ENCODE measurements around the gene LRP1B.

GRCh38 chr2:141653184-141653583 lies 477.6 kb downstream of the LRP1B start:
- TF ChIP-seq, protein P1, sequence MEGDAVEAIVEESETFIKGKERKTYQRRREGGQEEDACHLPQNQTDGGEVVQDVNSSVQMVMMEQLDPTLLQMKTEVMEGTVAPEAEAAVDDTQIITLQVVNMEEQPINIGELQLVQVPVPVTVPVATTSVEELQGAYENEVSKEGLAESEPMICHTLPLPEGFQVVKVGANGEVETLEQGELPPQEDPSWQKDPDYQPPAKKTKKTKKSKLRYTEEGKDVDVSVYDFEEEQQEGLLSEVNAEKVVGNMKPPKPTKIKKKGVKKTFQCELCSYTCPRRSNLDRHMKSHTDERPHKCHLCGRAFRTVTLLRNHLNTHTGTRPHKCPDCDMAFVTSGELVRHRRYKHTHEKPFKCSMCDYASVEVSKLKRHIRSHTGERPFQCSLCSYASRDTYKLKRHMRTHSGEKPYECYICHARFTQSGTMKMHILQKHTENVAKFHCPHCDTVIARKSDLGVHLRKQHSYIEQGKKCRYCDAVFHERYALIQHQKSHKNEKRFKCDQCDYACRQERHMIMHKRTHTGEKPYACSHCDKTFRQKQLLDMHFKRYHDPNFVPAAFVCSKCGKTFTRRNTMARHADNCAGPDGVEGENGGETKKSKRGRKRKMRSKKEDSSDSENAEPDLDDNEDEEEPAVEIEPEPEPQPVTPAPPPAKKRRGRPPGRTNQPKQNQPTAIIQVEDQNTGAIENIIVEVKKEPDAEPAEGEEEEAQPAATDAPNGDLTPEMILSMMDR (IDR thresholded peaks at IDR 0.05) = no peak
- TF ChIP-seq POLR2A (IDR thresholded peaks at IDR 0.05) = no peak

All from thyroid gland (tissue), 4 donors.